Stimulated activated effector memory CD8-positive, alpha-beta T cell treated with anti-CD3 and anti-CD28 coated beads, Interleukin-12 subunit alpha, Interleukin-12 subunit beta, amount 100 ng/mL, for 72 hours (primary cell): ENCODE measurements around the gene FAM118A.

ENCODE experiments used
- ATAC-seq: fragments of 150-1000 bp; cut with Tn5 transposase; 2 replicates; pipeline ENCODE4 v1.10.0; 2021
- DNase-seq, 2 donors: peaks; one replicate each; pipeline ENCODE4 v3.0.0; 2021 to 2022; ENCODE audit warnings: low spot score in 2 of 2
- H3K27ac Mint-ChIP-seq: one replicate; pipeline ENCODE4 v1.8.0; 2022; ENCODE audit warnings: mild to moderate bottlenecking, mixed read lengths
- H3K36me3 Mint-ChIP-seq: one replicate; pipeline ENCODE4 v1.8.0; 2022; ENCODE audit warnings: mild to moderate bottlenecking, mixed read lengths
- H3K4me1 Mint-ChIP-seq: one replicate; pipeline ENCODE4 v1.8.0; 2022; ENCODE audit warnings: mixed read lengths
- H3K4me3 Mint-ChIP-seq: one replicate; pipeline ENCODE4 v1.8.0; 2022; ENCODE audit warnings: mild to moderate bottlenecking, mixed read lengths
- H3K9me3 Mint-ChIP-seq: one replicate; pipeline ENCODE4 v1.8.0; 2022; ENCODE audit warnings: mixed read lengths

The FAM118A gene

GRCh38 chr22:45329530-45329936 lies 19.8 kb downstream of the FAM118A start:
- Mint-ChIP-seq H3K4me3 (no peak overlapping the region), H3K4me1 (peaks cover 25% of the 10 kb centered on the region), H3K9me3 (no peaks in the 10 kb centered on the region), H3K36me3 (peaks cover 81% of the 10 kb centered on the region), H3K27ac (peak overlapping the region; percentile 67)
- ATAC-seq (no peak), DNase-seq (no peak)

- no peak overlapping the region for H3K27ac Mint-ChIP-seq
- DNase-seq (no peak), ATAC-seq (no peak)
- no peak overlapping the region for H3K4me3 Mint-ChIP-seq
- peaks cover 74% of the 10 kb centered on the region for H3K36me3 Mint-ChIP-seq
- no peaks in the 10 kb centered on the region for H3K9me3 Mint-ChIP-seq
- peaks cover 19% of the 10 kb centered on the region for H3K4me1 Mint-ChIP-seq
These were observed 20.8 kb downstream of the FAM118A start for GRCh38 chr22:45330548-45330947.

- Mint-ChIP-seq H3K36me3 (peaks cover 74% of the 10 kb centered on the region), H3K9me3 (no peaks in the 10 kb centered on the region), H3K27ac (no peak overlapping the region), H3K4me1 (peaks cover 16% of the 10 kb centered on the region), H3K4me3 (no peak overlapping the region)
- ATAC-seq (no peak), DNase-seq (no peak)
These were observed 21.8 kb downstream of the FAM118A start for GRCh38 chr22:45331486-45331885.

- ATAC-seq (no peak), DNase-seq (no peak)
- H3K27ac Mint-ChIP-seq: no peak overlapping the region
- no peak overlapping the region for H3K4me3 Mint-ChIP-seq
- H3K4me1 Mint-ChIP-seq: peaks cover 16% of the 10 kb centered on the region
- peaks cover 76% of the 10 kb centered on the region for H3K36me3 Mint-ChIP-seq
- no peaks in the 10 kb centered on the region for H3K9me3 Mint-ChIP-seq
These were observed 22.3 kb downstream of the FAM118A start for GRCh38 chr22:45332001-45332400.

GRCh38 chr22:45334068-45334467 lies 24.3 kb downstream of the FAM118A start:
- DNase-seq (no peak), ATAC-seq (peak; percentile 58)
- no peak overlapping the region for H3K27ac Mint-ChIP-seq
- H3K4me3 Mint-ChIP-seq: no peak overlapping the region
- H3K36me3 Mint-ChIP-seq: peaks cover 81% of the 10 kb centered on the region
- no peaks in the 10 kb centered on the region for H3K9me3 Mint-ChIP-seq
- peaks cover 12% of the 10 kb centered on the region for H3K4me1 Mint-ChIP-seq

- Mint-ChIP-seq H3K4me3 (no peak overlapping the region), H3K9me3 (no peaks in the 10 kb centered on the region), H3K4me1 (peaks cover 12% of the 10 kb centered on the region), H3K27ac (no peak overlapping the region), H3K36me3 (peaks cover 79% of the 10 kb centered on the region)
- ATAC-seq (no peak), DNase-seq (no peak)
These were observed 24.8 kb downstream of the FAM118A start for GRCh38 chr22:45334528-45334927.

- Mint-ChIP-seq H3K9me3 (no peaks in the 10 kb centered on the region), H3K27ac (no peak overlapping the region), H3K4me3 (no peak overlapping the region), H3K4me1 (peaks cover 12% of the 10 kb centered on the region), H3K36me3 (peaks cover 81% of the 10 kb centered on the region)
- DNase-seq (no peak), ATAC-seq (no peak)
These were observed 25.5 kb downstream of the FAM118A start for GRCh38 chr22:45335021-45335818.

- Mint-ChIP-seq H3K4me1 (peaks cover 12% of the 10 kb centered on the region), H3K36me3 (peaks cover 81% of the 10 kb centered on the region)
- no peak for DNase-seq
These were observed 26.3 kb downstream of the FAM118A start for GRCh38 chr22:45335854-45336522.

GRCh38 chr22:45336971-45337431 lies 27.3 kb downstream of the FAM118A start:
- H3K4me3 Mint-ChIP-seq: no peak overlapping the region
- ATAC-seq: no peak
- DNase-seq: no peak
- H3K4me1 Mint-ChIP-seq: peaks cover 12% of the 10 kb centered on the region
- no peak overlapping the region for H3K27ac Mint-ChIP-seq
- peaks cover 88% of the 10 kb centered on the region for H3K36me3 Mint-ChIP-seq
- no peaks in the 10 kb centered on the region for H3K9me3 Mint-ChIP-seq

More at GRCh38 chr22:45335854-45336522, 26.3 kb downstream of the FAM118A start:
- no peaks in the 10 kb centered on the region for H3K9me3 Mint-ChIP-seq
- H3K27ac Mint-ChIP-seq: no peak overlapping the region
- H3K4me3 Mint-ChIP-seq: no peak overlapping the region
- no peak for ATAC-seq

GRCh38 chr22:45337536-45337935 lies 27.8 kb downstream of the FAM118A start:
- Mint-ChIP-seq H3K27ac (no peak overlapping the region), H3K9me3 (no peaks in the 10 kb centered on the region), H3K36me3 (peaks cover 85% of the 10 kb centered on the region), H3K4me1 (peaks cover 12% of the 10 kb centered on the region), H3K4me3 (no peak overlapping the region)
- DNase-seq (no peak), ATAC-seq (no peak)

GRCh38 chr22:45338795-45339194 lies 29.1 kb downstream of the FAM118A start:
- Mint-ChIP-seq H3K36me3 (peaks cover 84% of the 10 kb centered on the region), H3K4me1 (peaks cover 6% of the 10 kb centered on the region), H3K9me3 (no peaks in the 10 kb centered on the region), H3K4me3 (no peak overlapping the region), H3K27ac (no peak overlapping the region)
- ATAC-seq (no peak), DNase-seq (no peak)

- H3K36me3 Mint-ChIP-seq: peaks cover 83% of the 10 kb centered on the region
- peak overlapping the region; percentile 26 for H3K27ac Mint-ChIP-seq
- DNase-seq (no peak), ATAC-seq (no peak)
- no peak overlapping the region for H3K4me3 Mint-ChIP-seq
- H3K9me3 Mint-ChIP-seq: no peaks in the 10 kb centered on the region
- H3K4me1 Mint-ChIP-seq: no peaks in the 10 kb centered on the region
These were observed 30.6 kb downstream of the FAM118A start for GRCh38 chr22:45340323-45340722.

GRCh38 chr22:45341498-45341897 lies 31.8 kb downstream of the FAM118A start:
- H3K36me3 Mint-ChIP-seq: peaks cover 80% of the 10 kb centered on the region
- H3K4me3 Mint-ChIP-seq: no peak overlapping the region
- H3K9me3 Mint-ChIP-seq: no peaks in the 10 kb centered on the region
- ATAC-seq: no peak
- no peak overlapping the region for H3K27ac Mint-ChIP-seq
- DNase-seq: no peak
- H3K4me1 Mint-ChIP-seq: no peaks in the 10 kb centered on the region

GRCh38 chr22:45343143-45343542 lies 33.4 kb downstream of the FAM118A start:
- no peak for DNase-seq
- no peaks in the 10 kb centered on the region for H3K9me3 Mint-ChIP-seq
- H3K4me1 Mint-ChIP-seq: no peaks in the 10 kb centered on the region
- no peak overlapping the region for H3K27ac Mint-ChIP-seq
- no peak for ATAC-seq
- H3K4me3 Mint-ChIP-seq: no peak overlapping the region
- peaks cover 63% of the 10 kb centered on the region for H3K36me3 Mint-ChIP-seq

- no peaks in the 10 kb centered on the region for H3K9me3 Mint-ChIP-seq
- no peaks in the 10 kb centered on the region for H3K4me1 Mint-ChIP-seq
- H3K27ac Mint-ChIP-seq: no peak overlapping the region
- H3K4me3 Mint-ChIP-seq: no peak overlapping the region
- peaks cover 54% of the 10 kb centered on the region for H3K36me3 Mint-ChIP-seq
- no peak for DNase-seq
- ATAC-seq: no peak
These were observed 34.6 kb downstream of the FAM118A start for GRCh38 chr22:45344334-45344733.

GRCh38 chr22:45349916-45350315 lies 40.2 kb downstream of the FAM118A start:
- no peaks in the 10 kb centered on the region for H3K9me3 Mint-ChIP-seq
- H3K4me3 Mint-ChIP-seq: no peak overlapping the region
- H3K4me1 Mint-ChIP-seq: no peaks in the 10 kb centered on the region
- no peak for DNase-seq
- ATAC-seq: no peak
- peaks cover 9% of the 10 kb centered on the region for H3K36me3 Mint-ChIP-seq
- no peak overlapping the region for H3K27ac Mint-ChIP-seq
